GM21515 (cell line): Measurements from ENCODE around the gene CDK5.
A peak's percentile ranks its signal among the peaks of the same experiment; 100 is the strongest.
"Not testable (repeated sequence)": the region's sequence is repeated elsewhere in the genome, so short reads cannot be mapped to it uniquely, and the experiment has no call there.

Experiments
- ATAC-seq: cut with Tn5 transposase; IDR thresholded peaks from one replicate; pipeline ENCODE4 v1.9.1; 2021; ENCODE audit not compliant: unreplicated experiment

The CDK5 gene

GRCh38 chr7:151035902-151036301, 21.8 kb downstream of the CDK5 start:
- ATAC-seq = no peak

- no peak for ATAC-seq
These were observed 22.5 kb downstream of the CDK5 start for GRCh38 chr7:151035026-151035717.

- ATAC-seq = no peak
These were observed 23.2 kb downstream of the CDK5 start for GRCh38 chr7:151034312-151035025.

GRCh38 chr7:151033864-151034249, 23.8 kb downstream of the CDK5 start:
- no peak for ATAC-seq

- ATAC-seq = no peak
These were observed 24.5 kb downstream of the CDK5 start for GRCh38 chr7:151032936-151033863.

- ATAC-seq = no peak
These were observed 26.7 kb downstream of the CDK5 start for GRCh38 chr7:151031011-151031410.

- ATAC-seq = no peak
These were observed 28.7 kb downstream of the CDK5 start for GRCh38 chr7:151028948-151029501.

- peak; percentile 96 for ATAC-seq
These were observed 29.4 kb downstream of the CDK5 start, which contains the start of gene ABCB8 for GRCh38 chr7:151028131-151028947. TSS of gene ABCB8 (plus strand) at chr7:151028450. CDS start at chr7:151028516, 66 bp downstream.

GRCh38 chr7:151027728-151028130, 30.0 kb downstream of the CDK5 start:
- ATAC-seq = peak; percentile 2

GRCh38 chr7:151026771-151027727, 30.6 kb downstream of the CDK5 start:
- ATAC-seq = not testable (repeated sequence)

- no peak for ATAC-seq
These were observed 31.6 kb downstream of the CDK5 start for GRCh38 chr7:151025924-151026671.

- no peak for ATAC-seq
These were observed 33.2 kb downstream of the CDK5 start, which contains the start of gene ATG9B for GRCh38 chr7:151024435-151025056. TSS of gene ATG9B (minus strand) at chr7:151024494. CDS start at chr7:151024423, 71 bp downstream.

GRCh38 chr7:151023232-151023631, 34.5 kb downstream of the CDK5 start:
- no peak for ATAC-seq

- ATAC-seq = no peak
These were observed 37.5 kb downstream of the CDK5 start for GRCh38 chr7:151020231-151020630.

- ATAC-seq = no peak
These were observed 38.6 kb downstream of the CDK5 start for GRCh38 chr7:151019130-151019447.

GRCh38 chr7:151018421-151019129, 39.1 kb downstream of the CDK5 start:
- ATAC-seq = peak; percentile 14

- peak; percentile 62 for ATAC-seq
These were observed 39.7 kb downstream of the CDK5 start for GRCh38 chr7:151017953-151018420.
